Panc1 (cell line): ENCODE data around the gene RBM47. TPM values are rescaled to one million over a fixed set of nuclear protein-coding genes. Genes with fewer than 3 reads are reported as not detected.
"Not testable (repeated sequence)": the region's sequence is repeated elsewhere in the genome, so short reads cannot be mapped to it uniquely, and the experiment has no call there.

ENCODE experiments used
- ATAC-seq: fragments of 200-7000 bp; cut with Tn5 transposase; 2 replicates; pipeline ENCODE4 v1.9.1; 2020; ENCODE audit warnings: mild to moderate bottlenecking, moderate library complexity
- BruUV-seq: library from RNA; stranded (reverse); fragments of 400-500 nt; replicated peaks from 2 replicates; lab custom pipeline; 2021; lab: Mats Ljungman, UMichigan
- CTCF ChIA-PET: fragments of 300-600 bp; sonication (Branson Sonifier 250); formaldehyde crosslinking; loops from one replicate; lab custom pipeline; 2022; ENCODE audit warnings: antibody characterized with exemption; lab: Charles Lee
- POLR2A ChIA-PET: fragments of 300-600 bp; sonication (Branson Sonifier 250); formaldehyde crosslinking; loops from one replicate; lab custom pipeline; 2022; ENCODE audit warnings: antibody characterized with exemption; lab: Charles Lee
- DNase-seq: peaks from one replicate; pipeline ENCODE4 v3.0.0-alpha.2; 2010; ENCODE audit warnings: low read depth, low spot score
- H3K27ac ChIP-seq: 2 replicates; pipeline ENCODE4 v1.5.1; 2011; ENCODE audit warnings: mild to moderate bottlenecking, low read length, inconsistent platforms
- H3K27me3 ChIP-seq: fragments of 200-500 bp; sonication (Bioruptor generic); 2 replicates; pipeline ENCODE4 v1.6.0; 2014; ENCODE audit warnings: low read length, inconsistent platforms; ENCODE audit not compliant: control insufficient read depth, insufficient read depth
- H3K36me3 ChIP-seq: fragments of 200-500 bp; sonication (Bioruptor generic); 2 replicates; pipeline ENCODE4 v1.5.1; 2014; ENCODE audit warnings: inconsistent platforms, mild to moderate bottlenecking, low read length, moderate library complexity; ENCODE audit not compliant: control insufficient read depth, insufficient read depth
- H3K4me1 ChIP-seq: 2 replicates; pipeline ENCODE4 v1.5.1; 2011; ENCODE audit warnings: inconsistent platforms, mild to moderate bottlenecking, low read length, moderate library complexity; ENCODE audit not compliant: control insufficient read depth, insufficient read depth
- H3K4me3 ChIP-seq, 2 experiments: 2 replicates each; pipeline ENCODE4 v1.5.1; 2011 to 2012; ENCODE audit warnings: low read depth in 2 of 2, low read length in 2 of 2, mild to moderate bottlenecking in 2 of 2, inconsistent platforms in 1 of 2, moderate library complexity in 1 of 2
- H3K9me3 ChIP-seq: fragments of 200-500 bp; sonication (Bioruptor generic); 2 replicates; pipeline ENCODE4 v1.5.1; 2014; ENCODE audit warnings: low read depth, mild to moderate bottlenecking, inconsistent platforms, low read length, moderate library complexity; ENCODE audit not compliant: control insufficient read depth, insufficient read depth
- POLR2AphosphoS5 ChIP-seq: IDR thresholded peaks from 2 replicates; pipeline ENCODE4 v1.6.1; 2012; ENCODE audit warnings: mild to moderate bottlenecking, low read depth, low read length, moderate library complexity
- REST ChIP-seq, 2 experiments: IDR thresholded peaks; 2 replicates each; pipeline ENCODE4 v1.6.1; 2011 to 2012; ENCODE audit warnings: low read depth in 2 of 2, control low read depth in 1 of 2, low read length in 1 of 2, mild to moderate bottlenecking in 1 of 2, moderate library complexity in 1 of 2; ENCODE audit not compliant: insufficient read depth in 1 of 2
- SIN3A ChIP-seq: IDR thresholded peaks from 2 replicates; pipeline ENCODE4 v1.6.1; 2012; ENCODE audit warnings: low read depth, mild to moderate bottlenecking, low read length, moderate library complexity, borderline replicate concordance; ENCODE audit not compliant: insufficient read depth
- TCF7L2 ChIP-seq: IDR thresholded peaks from 2 replicates; pipeline ENCODE4 v1.6.1; 2011; ENCODE audit warnings: mild to moderate bottlenecking, low read depth, low read length, inconsistent platforms
- in situ Hi-C: cut with HindIII; loops from 2 replicates; pipeline ENCODE4 v1.10.0; 2016; ENCODE audit warnings: low sequenced_read_pairs, low pct_unique_long_range_greater_than_20kb
- intact Hi-C: fragments of 100-400 bp; cut with micrococcal nuclease; formaldehyde crosslinking; loops from one replicate; pipeline ENCODE4 v1.10.0; 2022; ENCODE audit not compliant: unreplicated experiment
- total RNA-seq: library from RNA; stranded (reverse); gene quantifications from one replicate; pipeline ENCODE4 v1.2.1, GENCODE V29; 2021; ENCODE audit not compliant: unreplicated experiment
- TF ChIP-seq, protein P1 (sequence below): fragments of 450-650 bp; IDR thresholded peaks from 2 replicates; pipeline ENCODE4 v1.5.1; 2017; ENCODE audit warnings: mild to moderate bottlenecking

The RBM47 gene
- total RNA-seq, 1 experiment from 2014 or later: 2.0 TPM

DNA sequence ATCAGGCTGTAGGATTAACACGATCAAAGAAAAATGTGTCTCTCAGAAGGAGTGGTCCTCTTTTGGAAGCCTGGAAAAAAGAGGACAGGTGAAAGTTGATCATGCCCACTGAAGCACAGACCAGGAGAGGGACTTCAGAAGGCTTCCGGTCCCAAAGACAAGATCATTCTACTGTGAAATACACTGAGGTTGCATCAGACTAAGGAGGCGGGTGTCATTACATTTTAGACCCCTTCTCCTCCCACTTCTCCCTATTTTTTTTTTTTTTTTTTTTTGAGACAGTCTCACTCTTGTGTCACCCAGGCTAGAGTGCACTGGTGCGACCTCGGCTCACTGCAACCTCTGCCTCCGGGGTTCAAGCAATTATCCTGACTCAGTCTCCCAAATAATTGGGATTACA, 67.5 kb downstream of the RBM47 start:
- Histone ChIP-seq H3K27me3 (no peaks in the 10 kb centered on the region), H3K36me3 (no peaks in the 10 kb centered on the region), H3K4me1 (peaks cover 4% of the 10 kb centered on the region; the same call in 1 of the 2 replicates), H3K4me3 (no peak overlapping the region), H3K9me3 (no peaks in the 10 kb centered on the region), H3K27ac (no peak overlapping the region)
- no peak for TF ChIP-seq POLR2AphosphoS5
- no peak for TF ChIP-seq SIN3A
- TF ChIP-seq, protein P1, sequence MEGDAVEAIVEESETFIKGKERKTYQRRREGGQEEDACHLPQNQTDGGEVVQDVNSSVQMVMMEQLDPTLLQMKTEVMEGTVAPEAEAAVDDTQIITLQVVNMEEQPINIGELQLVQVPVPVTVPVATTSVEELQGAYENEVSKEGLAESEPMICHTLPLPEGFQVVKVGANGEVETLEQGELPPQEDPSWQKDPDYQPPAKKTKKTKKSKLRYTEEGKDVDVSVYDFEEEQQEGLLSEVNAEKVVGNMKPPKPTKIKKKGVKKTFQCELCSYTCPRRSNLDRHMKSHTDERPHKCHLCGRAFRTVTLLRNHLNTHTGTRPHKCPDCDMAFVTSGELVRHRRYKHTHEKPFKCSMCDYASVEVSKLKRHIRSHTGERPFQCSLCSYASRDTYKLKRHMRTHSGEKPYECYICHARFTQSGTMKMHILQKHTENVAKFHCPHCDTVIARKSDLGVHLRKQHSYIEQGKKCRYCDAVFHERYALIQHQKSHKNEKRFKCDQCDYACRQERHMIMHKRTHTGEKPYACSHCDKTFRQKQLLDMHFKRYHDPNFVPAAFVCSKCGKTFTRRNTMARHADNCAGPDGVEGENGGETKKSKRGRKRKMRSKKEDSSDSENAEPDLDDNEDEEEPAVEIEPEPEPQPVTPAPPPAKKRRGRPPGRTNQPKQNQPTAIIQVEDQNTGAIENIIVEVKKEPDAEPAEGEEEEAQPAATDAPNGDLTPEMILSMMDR: no peak
- TF ChIP-seq TCF7L2: no peak
- no peak for TF ChIP-seq REST (IDR thresholded peaks at IDR 0.05; ENCODE audit: insufficient read depth in 1 of 2, low read depth in 2 of 2, low read length in 1 of 2)
- no peak for ATAC-seq
- no TSS peak for BruUV-seq
- no peak for DNase-seq
- in situ Hi-C loops (no loop called here), intact Hi-C loops (no loop called here)
- ChIA-PET POLR2A (no interaction called here), CTCF (no interaction called here)

- POLR2A ChIA-PET, H3K27me3 ChIP-seq, intact Hi-C loops, in situ Hi-C loops, ATAC-seq, H3K36me3 ChIP-seq, H3K9me3 ChIP-seq, H3K4me1 ChIP-seq, H3K4me3 ChIP-seq, H3K27ac ChIP-seq, CTCF ChIA-PET, DNase-seq, BruUV-seq: not testable (repeated sequence)
Measured at GRCh38 chr4:40561543-40562177, 68.0 kb downstream of the RBM47 start.
